Skeletal muscle tissue (tissue), 4 donors: ENCODE results near the gene PRRC2A. TPM values are rescaled to one million over a fixed set of nuclear protein-coding genes. Genes with fewer than 3 reads are reported as not detected.

Source experiments
- H3K27ac ChIP-seq: one replicate; pipeline ENCODE4 v1.7.0; 2013; ENCODE audit warnings: mild to moderate bottlenecking, low read depth, low read length, inconsistent platforms
- H3K27me3 ChIP-seq, 3 donors: one replicate each; pipeline ENCODE4 v1.7.0; 2013; ENCODE audit warnings: low read length in 3 of 3; ENCODE audit not compliant: control insufficient read depth in 3 of 3, insufficient read depth in 3 of 3
- H3K36me3 ChIP-seq, 3 donors: one replicate each; pipeline ENCODE4 v1.7.0; 2013; ENCODE audit warnings: low read length in 3 of 3; ENCODE audit not compliant: control insufficient read depth in 3 of 3, insufficient read depth in 3 of 3
- H3K4me1 ChIP-seq, 3 donors: one replicate each; pipeline ENCODE4 v1.7.0; 2013; ENCODE audit warnings: low read length in 3 of 3, mild to moderate bottlenecking in 3 of 3; ENCODE audit not compliant: control insufficient read depth in 3 of 3, insufficient read depth in 3 of 3
- H3K4me3 ChIP-seq, 3 donors: one replicate each; pipeline ENCODE4 v1.7.0; 2013; ENCODE audit warnings: low read length in 3 of 3
- H3K9ac ChIP-seq, 3 donors: one replicate each; pipeline ENCODE4 v1.7.0; 2013; ENCODE audit warnings: low read length in 3 of 3, mild to moderate bottlenecking in 3 of 3, moderate library complexity in 2 of 3, low read depth in 1 of 3
- H3K9me3 ChIP-seq, 3 donors: one replicate each; pipeline ENCODE4 v1.7.0; 2013; ENCODE audit warnings: low read length in 3 of 3; ENCODE audit not compliant: control insufficient read depth in 3 of 3
- total RNA-seq: library from RNA; depleted of rRNA; stranded (reverse); fragments of >200 nt; gene quantifications from one replicate; pipeline ENCODE4 v1.2.3, GENCODE V29; 2014
- donor health status: Osteomylitis.

Gene PRRC2A
- total RNA-seq, 1 donor from 2014 or later, result 30.8 TPM

DNA sequence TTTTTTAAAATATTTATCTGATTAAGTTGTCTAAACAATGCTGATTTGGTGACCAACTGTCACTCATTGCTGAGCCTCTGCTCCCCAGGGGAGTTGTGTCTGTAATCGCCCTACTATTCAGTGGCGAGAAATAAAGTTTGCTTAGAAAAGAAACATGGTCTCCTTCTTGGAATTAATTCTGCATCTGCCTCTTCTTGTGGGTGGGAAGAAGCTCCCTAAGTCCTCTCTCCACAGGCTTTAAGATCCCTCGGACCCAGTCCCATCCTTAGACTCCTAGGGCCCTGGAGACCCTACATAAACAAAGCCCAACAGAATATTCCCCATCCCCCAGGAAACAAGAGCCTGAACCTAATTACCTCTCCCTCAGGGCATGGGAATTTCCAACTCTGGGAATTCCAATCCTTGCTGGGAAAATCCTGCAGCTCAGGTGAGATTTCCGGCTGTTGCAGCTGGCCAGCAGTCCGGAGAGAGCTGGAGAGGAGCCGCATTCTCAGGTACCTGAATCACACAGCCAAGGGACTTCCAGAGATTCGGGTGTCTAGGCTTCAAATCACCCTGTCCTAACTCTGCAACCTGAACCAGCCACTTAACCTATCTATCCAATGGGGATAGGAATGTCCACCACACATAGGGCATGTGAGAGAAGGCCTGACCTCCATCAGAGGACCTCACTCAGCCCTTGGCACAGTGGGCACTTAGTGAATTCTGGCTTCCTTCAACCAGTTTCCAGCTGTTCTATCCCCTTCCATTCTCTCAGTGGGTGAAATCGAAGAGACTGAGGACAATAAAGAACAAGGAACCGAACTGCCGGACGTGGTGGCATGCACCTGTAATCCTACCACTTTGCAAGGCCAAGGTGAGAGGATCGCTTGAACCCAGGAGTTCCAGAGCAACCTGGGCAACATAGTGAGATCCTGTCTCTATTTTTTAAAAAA is 42.1 kb upstream of the PRRC2A start:
- H3K27me3 ChIP-seq, result no peaks in the 10 kb centered on the region
- H3K27ac ChIP-seq, result no peak overlapping the region
- no peaks in the 10 kb centered on the region for H3K36me3 ChIP-seq
- H3K4me3 ChIP-seq, result no peak overlapping the region
- no peak overlapping the region for H3K9ac ChIP-seq
- H3K4me1 ChIP-seq, result peaks cover 18 to 22% (median 20%) of the 10 kb centered on the region in 3 donors
- no peaks in the 10 kb centered on the region for H3K9me3 ChIP-seq

DNA sequence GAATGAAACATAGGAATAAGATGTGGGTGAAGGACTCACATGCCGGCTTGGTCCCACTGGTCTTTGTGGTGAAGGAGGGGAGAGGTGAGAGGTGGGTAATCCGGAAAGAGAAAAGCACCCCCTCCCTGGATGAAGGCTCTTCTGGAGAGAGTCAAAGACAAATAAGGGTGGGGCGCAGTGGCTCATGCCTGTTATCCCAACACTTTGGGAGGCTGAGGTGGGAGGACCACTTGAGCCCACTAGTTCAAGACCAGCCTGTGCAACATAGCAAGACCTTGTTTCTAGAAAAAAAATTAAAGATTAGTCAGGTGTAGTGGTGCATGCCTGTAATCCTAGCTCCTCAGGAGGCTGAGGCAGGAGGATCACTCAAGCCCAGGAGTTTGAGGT is 41.4 kb upstream of the PRRC2A start:
- no peaks in the 10 kb centered on the region for H3K27me3 ChIP-seq
- no peaks in the 10 kb centered on the region for H3K36me3 ChIP-seq
- H3K4me3 ChIP-seq, result no peak overlapping the region
- peaks cover 18 to 22% (median 20%) of the 10 kb centered on the region in 3 donors for H3K4me1 ChIP-seq
- no peak overlapping the region for H3K27ac ChIP-seq
- H3K9ac ChIP-seq, result no peak overlapping the region
- H3K9me3 ChIP-seq, result no peaks in the 10 kb centered on the region

DNA sequence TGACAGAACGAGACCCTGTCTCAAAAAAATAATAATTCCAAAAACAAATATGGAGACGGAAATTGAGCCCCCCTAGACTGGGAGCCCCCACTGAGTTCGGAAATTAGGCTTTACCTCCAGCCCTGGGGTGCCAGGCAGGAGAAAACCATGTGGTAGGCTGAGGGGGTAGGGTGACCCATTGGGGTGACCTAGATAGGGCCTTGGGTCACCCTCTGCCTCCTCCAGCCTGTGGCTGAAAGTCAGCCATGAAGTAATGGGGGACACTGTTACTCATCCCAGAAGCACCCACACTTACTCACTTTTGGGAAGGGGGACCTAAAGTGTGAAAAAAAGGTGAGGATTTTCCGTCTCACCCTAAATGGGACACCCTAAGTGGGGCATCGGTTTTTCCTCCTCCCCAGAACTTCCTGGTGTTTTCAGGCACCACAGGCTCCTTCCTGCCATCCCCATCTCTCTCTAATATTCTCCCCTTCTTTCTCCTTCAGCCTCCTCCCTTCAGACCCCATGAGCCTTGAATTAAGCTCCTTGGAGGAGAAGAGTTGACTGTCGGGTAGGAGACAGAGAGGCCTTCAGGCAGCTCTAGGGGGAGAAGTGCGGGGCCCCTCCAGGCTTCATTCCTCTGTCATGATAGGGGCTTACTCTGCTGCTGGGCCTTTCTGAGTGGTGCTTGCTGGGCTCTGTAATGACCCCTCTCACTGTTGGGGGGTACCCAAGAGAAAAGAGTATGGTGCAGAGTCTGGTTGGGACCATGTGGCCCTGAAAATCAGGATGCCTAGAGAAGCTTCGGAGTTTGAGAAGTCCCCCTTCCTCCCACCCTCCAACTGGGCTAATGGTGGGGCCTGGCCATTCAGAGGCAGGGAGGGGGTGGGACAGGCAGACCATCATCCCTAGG is 40.7 kb upstream of the PRRC2A start:
- no peak overlapping the region for H3K4me3 ChIP-seq
- no peak overlapping the region for H3K27ac ChIP-seq
- H3K9me3 ChIP-seq, result no peaks in the 10 kb centered on the region
- peaks cover 18 to 22% (median 20%) of the 10 kb centered on the region in 3 donors for H3K4me1 ChIP-seq
- H3K27me3 ChIP-seq, result no peaks in the 10 kb centered on the region
- no peaks in the 10 kb centered on the region for H3K36me3 ChIP-seq
- H3K9ac ChIP-seq, result no peak overlapping the region

DNA sequence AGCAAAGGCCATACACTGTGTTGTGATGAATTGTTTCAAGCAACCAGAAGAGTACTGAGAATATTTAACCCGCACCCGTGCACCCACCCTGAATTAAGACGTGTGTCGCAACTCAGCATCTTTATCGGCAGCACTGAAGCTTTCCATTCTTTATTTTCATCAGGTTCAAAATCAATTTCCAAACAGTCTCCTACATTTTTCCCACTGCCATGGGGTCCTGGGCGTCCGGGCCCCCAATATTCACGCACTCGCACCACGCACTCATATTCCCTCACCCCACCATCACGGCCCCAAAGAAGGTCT is 40.1 kb upstream of the PRRC2A start:
- Histone ChIP-seq H3K27me3 (no peaks in the 10 kb centered on the region), H3K9ac (peak overlapping the region; percentile 61 to 96 (median 90)), H3K27ac (peak overlapping the region; percentile 65), H3K9me3 (no peaks in the 10 kb centered on the region), H3K36me3 (no peaks in the 10 kb centered on the region), H3K4me3 (peak overlapping the region; percentile 64 to 96 (median 95)), H3K4me1 (peaks cover 16 to 20% (median 18%) of the 10 kb centered on the region in 3 donors)

DNA sequence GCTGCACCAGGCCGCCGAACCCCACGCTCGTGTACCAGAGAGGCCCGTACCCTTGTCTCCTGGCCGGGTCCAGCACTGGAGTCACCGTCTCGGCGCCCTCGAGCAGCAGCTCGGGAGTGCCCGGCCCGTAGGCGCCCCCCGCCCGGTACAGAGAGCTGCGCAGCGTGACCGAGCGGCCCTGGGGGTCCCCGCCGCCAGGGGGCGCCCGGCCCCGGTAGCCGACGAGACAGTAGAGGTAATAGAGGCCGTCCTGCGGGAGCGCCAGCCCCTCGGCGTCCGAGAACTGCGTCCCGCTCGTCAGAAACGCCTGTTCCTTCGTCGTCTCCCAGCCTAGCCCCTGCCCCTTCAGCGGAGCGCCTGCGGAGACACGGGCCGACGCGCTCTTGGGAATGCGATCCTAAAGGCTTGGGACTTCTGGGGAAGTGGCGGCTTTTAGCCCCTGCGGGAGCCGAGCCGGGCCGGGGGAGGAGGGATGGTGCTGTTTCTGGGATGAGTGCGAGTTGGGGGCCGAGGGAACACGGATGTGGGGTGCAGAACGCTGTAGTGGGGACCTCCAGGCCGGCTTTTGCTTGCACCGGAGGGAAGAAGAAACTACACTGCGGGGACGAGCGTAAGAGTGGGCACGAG is 39.6 kb upstream of the PRRC2A start:
- H3K27me3 ChIP-seq, result no peaks in the 10 kb centered on the region
- peak overlapping the region; percentile 90 to 96 (median 91) for H3K9ac ChIP-seq
- H3K36me3 ChIP-seq, result no peaks in the 10 kb centered on the region
- peak overlapping the region; percentile 65 for H3K27ac ChIP-seq
- no peaks in the 10 kb centered on the region for H3K9me3 ChIP-seq
- peak overlapping the region; percentile 89 to 96 (median 95) for H3K4me3 ChIP-seq
- peaks cover 16 to 20% (median 18%) of the 10 kb centered on the region in 3 donors for H3K4me1 ChIP-seq

DNA sequence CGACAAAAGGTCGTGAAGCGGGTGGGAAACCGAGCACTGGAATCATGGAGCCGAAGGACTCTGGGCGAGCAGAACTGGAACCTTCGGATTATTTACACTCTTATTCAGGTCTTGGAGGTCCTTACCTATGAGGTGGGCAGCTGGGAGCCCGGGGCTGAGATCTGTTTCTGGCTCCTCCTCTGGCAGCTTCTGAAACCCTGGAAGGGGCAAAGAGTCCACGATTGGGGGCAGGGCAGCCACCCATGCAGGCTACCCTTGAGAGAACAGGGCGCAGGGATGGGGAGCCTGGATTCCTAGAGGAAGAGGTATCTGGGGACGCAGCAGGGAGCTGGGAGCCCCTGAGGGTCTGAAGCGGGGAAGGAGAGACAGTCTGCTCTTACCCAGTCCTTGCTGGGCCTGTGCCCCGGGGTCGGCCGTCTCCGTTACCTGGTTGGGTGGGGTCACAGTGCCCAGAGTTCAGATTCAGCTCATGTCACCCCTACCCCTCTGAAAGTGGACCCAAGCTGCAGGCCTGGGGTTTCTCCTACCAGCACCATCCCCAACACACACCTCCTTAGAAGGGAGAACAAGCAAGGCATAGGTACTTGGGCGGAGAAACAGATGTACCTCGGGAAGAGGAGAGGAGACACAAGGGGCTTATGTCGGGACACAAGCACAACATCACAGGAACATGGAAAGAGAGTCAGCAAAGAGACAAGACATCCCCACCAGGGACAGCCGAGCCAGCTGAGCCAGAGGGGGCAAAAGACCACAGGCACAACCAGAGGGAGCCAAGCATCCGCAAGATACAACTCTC is 38.9 kb upstream of the PRRC2A start:
- H3K27me3 ChIP-seq, result no peaks in the 10 kb centered on the region
- H3K4me1 ChIP-seq, result peaks cover 16 to 18% (median 17%) of the 10 kb centered on the region in 3 donors
- H3K9ac ChIP-seq, result peak overlapping the region; percentile 90 to 96 (median 91)
- H3K4me3 ChIP-seq, result peak overlapping the region; percentile 89 to 96 (median 95)
- peak overlapping the region; percentile 65 for H3K27ac ChIP-seq
- H3K36me3 ChIP-seq, result no peaks in the 10 kb centered on the region
- H3K9me3 ChIP-seq, result no peaks in the 10 kb centered on the region

DNA sequence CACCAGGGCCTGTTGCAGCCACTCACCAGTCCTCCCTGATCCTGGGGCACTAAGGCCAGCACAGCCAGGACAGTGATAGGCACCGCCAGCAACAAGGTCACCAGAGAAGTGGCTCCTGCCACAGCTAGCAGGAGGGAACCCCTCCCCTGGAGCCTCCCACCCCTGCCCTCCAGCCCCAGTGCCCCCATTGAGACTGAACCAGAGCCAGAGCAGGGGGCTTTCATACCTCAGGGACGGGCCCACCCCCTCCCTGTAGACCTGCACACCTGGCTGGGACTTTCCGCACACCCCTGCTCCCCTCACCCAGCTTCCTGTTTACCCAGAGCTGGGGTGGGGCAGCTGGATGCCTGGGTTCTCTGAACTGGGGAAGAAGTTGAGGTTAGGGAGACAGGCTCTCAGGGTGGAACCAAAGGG is 38.3 kb upstream of the PRRC2A start, which contains the start of gene LTB:
Gene LTB (minus strand): TSS at position 195 of the 414 bp plus-strand sequence. CDS start 7 bp downstream, at position 188.
- H3K27me3 ChIP-seq, result no peaks in the 10 kb centered on the region
- H3K27ac ChIP-seq, result peak within 1 kb of the TSS; percentile 65
- H3K36me3 ChIP-seq, result no peaks in the 10 kb centered on the region
- H3K9ac ChIP-seq, result peak within 1 kb of the TSS; percentile 90 to 96 (median 91)
- peaks cover 15 to 18% (median 16%) of the 10 kb centered on the region in 3 donors for H3K4me1 ChIP-seq
- no peaks in the 10 kb centered on the region for H3K9me3 ChIP-seq
- H3K4me3 ChIP-seq, result peak within 1 kb of the TSS; percentile 89 to 96 (median 95)

DNA sequence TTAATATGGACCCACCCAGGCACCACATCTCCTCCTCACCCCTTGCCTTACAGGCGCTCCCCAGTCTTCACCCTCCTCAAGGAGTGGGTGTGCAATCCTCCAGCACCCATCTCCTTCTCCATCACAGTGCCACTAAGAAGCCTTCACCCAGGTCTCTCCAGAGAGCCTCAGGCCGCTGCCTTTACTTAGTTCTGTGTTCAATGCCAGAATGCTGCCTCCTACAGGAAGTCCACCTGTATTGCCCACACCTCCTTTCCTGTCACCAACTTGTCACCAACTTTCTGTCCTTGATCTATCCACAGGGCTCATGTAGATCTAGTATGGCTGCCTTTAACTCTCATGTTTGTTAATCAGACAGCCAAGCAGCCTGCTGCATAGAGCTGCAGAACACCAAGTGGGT is 35.0 kb upstream of the PRRC2A start:
- H3K9ac ChIP-seq, result no peak overlapping the region
- H3K27ac ChIP-seq, result no peak overlapping the region
- no peaks in the 10 kb centered on the region for H3K27me3 ChIP-seq
- no peak overlapping the region for H3K4me3 ChIP-seq
- no peaks in the 10 kb centered on the region for H3K36me3 ChIP-seq
- H3K4me1 ChIP-seq, result peaks cover 16 to 18% (median 16%) of the 10 kb centered on the region in 3 donors
- H3K9me3 ChIP-seq, result no peaks in the 10 kb centered on the region

DNA sequence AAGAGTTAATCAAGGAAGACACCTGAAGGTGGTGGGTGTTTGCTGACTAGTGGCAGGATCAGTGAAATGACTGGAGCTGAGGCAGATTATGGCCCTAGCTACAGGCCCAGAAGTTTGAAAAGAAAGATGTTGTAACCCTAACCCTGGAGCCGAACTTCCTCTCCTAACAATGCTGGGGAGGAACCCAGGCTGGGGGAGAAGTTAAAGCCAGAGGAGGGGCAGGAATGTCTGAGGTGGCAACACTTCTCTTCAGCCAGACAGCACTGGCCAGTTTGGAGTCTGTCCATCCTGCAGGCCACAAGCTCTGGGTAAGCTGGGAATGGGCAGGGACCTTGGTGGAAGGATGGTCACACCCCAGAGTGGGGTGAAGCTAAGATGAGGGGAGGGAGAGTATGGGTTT is 34.5 kb upstream of the PRRC2A start, which contains the start of gene LST1:
Gene LST1 (plus strand): TSS at position 270 of the 400 bp plus-strand sequence. CDS start 1,023 bp downstream, outside the sequence.
- Histone ChIP-seq H3K4me3 (peak within 1 kb of the TSS in 1 of 3 donors; percentile 12), H3K36me3 (no peaks in the 10 kb centered on the region), H3K27ac (peak within 1 kb of the TSS; percentile 25), H3K9ac (no peak within 1 kb of the TSS), H3K4me1 (peaks cover 11 to 14% (median 13%) of the 10 kb centered on the region in 3 donors), H3K27me3 (no peaks in the 10 kb centered on the region), H3K9me3 (no peaks in the 10 kb centered on the region)
